HuH-7 (cell line): Measurements from ENCODE around the gene OGDHL.
"Not testable (repeated sequence)": the region's sequence is repeated elsewhere in the genome, so short reads cannot be mapped to it uniquely, and the experiment has no call there.

Source experiments
- DNase-seq: peaks from one replicate; pipeline ENCODE4 v3.0.0; 2011; ENCODE audit warnings: low spot score

Gene OGDHL

DNA sequence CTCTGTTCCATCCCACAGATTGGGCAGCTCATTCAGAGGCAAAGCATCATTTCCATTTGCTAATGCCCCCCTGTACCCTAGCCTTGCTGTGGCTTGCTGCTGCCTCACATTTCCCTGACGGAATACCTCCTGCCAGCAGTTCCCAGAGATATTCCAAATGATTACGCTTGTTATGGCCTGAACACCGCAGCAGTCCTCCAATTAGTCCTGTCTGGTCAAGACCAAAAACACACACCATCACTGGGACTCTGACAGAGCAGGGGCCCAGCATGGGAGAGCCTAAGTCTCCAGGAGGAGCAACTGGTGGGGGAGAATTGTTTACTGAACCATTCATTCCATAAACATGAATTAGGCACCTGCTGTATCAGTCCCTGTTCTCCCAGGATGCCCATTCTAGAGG, 6.1 kb downstream of the OGDHL start:
- no peak for DNase-seq

DNA sequence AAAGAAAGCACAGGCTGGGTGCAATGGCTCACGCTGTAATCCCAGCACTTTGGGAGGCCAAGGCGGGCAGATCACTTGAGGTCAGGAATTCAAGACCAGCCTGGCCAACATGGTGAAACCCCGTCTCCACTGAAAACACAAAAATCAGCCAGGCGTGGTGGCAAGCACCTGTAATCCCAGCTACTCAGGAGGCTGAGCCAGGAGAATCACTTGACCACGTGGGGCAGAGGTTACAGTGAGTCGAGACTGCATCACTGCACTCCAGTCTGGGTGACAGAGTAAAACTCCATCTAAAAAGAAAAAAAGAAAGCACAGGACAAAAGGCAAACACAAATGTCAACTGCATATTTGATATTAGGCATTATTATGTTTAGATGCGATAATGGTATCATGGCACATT, 7.2 kb downstream of the OGDHL start:
- not testable (repeated sequence) for DNase-seq

- no peak for DNase-seq
Measured at GRCh38 chr10:49752584-49752983, 9.5 kb downstream of the OGDHL start.

DNA sequence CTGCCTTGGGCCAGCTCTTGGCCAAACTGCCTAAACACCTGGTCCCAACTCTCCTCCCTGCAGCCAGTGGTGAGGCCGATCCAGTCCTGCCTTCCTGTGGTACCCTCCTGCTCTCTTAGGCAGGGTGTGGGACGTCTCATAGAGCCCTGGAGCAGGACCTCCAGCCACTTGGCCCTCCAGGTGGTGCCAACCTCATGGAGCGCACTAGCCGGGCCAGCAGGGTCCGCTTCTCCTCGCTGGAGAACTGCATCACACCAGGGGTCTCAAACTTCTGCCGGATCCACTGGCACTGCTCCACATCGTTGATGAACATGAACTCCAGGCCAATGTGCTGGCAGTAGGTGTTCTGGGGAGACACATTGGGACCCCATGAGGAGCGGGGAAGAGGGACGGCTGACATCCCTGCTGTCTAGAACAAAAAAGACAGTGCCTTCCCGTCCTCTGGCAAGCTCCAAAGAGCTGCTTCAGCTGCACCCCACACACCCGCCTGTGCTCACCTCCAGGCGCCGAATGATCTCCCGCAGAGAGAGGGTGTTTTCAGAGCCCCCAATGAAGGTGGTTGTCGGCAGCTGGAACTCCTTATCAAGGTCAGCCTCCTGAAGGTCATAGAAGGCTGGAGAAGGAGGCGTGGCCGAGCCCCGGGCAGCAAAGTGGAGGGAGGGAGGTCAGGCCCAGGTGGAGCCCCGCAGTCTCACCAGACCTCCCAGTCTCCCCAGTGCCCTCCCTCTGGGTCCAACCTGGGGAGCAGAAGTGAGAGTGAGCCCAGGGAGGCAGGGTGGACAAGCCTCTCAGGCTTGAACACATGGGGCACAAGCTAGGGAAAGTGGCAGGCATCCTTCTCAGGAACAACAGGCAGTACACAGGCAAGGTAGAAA, 10.2 kb downstream of the OGDHL start:
- DNase-seq: no peak

DNA sequence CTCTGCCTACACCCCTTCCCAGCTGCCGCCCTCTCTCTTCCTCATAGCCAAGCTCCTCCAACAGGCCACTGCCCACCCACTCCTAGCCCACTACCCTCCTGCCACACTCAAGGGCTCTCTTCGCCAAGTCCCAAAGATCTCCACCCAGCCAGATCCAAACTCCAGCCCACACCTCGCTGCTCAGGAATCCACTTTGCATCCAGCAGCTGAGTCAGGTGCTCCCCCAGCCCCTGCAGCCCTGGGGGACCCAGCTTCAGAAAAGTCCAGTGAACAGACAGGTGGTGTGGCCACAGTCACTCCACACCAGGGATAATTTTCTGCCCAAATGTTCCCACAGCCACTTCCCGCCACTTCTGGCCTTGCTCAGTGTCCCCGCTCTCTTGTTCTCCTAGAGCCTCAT, 10.9 kb downstream of the OGDHL start:
- no peak for DNase-seq

- no peak for DNase-seq
Measured at GRCh38 chr10:49750546-49750945, 11.6 kb downstream of the OGDHL start.

GRCh38 chr10:49749556-49750491, 12.3 kb downstream of the OGDHL start:
- no peak for DNase-seq

GRCh38 chr10:49749144-49749543, 13.0 kb downstream of the OGDHL start:
- no peak for DNase-seq

- no peak for DNase-seq
Measured at GRCh38 chr10:49748006-49748405, 14.1 kb downstream of the OGDHL start.

- no peak for DNase-seq
Measured at GRCh38 chr10:49747303-49747646, 14.8 kb downstream of the OGDHL start.

DNA sequence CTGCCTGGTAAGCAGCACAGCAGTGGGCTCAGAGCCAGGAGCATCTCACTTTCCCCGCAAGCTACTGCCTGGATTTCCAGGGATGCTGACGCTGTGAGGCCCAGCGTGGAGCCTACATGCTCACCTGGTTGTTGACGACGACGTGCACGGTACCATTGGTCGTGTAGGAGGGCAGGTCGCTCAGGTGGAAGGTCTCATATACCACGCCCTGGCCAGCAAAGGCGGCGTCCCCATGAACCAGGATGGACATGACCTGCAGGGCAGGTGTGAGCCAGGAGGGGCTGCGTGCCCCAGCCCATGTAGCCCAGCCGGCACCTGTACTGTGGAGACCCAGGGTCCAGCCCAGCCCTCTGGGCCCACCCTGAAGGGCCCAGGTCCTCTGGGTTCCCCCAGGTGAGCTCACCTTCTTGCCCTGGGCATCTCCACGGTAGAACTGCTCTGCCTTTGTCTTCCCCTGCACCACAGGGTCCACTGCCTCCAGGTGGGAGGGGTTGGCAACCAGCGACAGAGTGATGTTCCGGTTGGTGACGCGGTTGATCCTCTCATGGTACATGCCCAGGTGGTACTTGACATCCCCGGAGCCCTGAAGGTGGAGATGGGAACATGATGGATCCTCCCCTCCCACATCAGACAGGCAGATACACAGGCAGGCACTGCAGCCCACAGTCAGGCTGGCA, 15.4 kb downstream of the OGDHL start:
- no peak for DNase-seq

DNA sequence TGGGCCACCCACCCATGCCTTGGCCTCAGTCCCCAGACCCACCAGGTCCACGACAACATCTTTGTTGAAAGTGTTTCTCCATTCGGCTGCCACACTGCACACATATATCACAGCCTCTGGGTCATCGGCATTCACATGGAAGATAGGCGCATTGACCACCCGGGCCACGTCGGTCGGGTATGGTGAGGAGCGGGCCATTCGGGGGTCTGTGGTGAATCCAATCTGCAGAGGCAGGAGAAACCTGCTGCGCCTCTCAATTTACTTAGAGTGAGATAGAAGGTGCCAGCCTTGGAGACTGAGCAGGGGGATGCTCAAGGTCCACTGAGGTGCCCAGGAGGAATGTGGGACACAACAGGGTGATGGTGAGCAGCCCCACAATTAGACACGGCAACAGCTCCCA, 16.4 kb downstream of the OGDHL start:
- DNase-seq: no peak

DNA sequence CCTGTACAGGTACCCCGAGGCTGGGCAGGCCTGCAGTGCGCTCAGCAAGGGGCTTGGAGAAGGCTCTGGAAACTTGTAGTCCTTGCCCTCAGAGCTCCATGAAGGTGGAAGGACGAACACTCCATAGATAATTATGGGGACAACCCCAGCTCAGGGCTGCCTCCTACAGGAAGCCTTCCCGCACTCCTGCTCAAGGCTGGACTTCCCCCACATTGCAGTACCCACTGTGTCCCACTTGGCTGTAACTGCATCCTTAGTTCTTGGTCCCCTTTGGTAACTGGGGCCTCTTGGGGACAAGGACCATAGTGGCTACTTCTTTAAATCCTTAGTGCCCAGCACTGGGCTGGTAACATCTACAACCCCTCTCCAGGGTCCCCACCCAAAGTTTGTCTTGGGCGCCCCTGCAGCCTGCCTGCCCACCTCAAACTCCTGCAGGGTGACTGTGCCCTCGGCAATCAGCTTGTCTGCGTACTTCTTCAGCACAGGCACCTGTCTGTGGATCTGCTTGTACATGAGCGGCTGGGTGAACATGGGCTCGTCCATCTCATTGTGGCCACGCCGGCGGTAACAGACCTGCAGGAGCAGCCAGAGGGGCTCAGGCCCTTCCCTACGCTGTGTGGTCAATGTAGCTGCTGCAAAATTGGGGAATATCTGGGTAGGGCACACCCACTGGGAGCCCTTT, 17.1 kb downstream of the OGDHL start:
- DNase-seq: no peak

DNA sequence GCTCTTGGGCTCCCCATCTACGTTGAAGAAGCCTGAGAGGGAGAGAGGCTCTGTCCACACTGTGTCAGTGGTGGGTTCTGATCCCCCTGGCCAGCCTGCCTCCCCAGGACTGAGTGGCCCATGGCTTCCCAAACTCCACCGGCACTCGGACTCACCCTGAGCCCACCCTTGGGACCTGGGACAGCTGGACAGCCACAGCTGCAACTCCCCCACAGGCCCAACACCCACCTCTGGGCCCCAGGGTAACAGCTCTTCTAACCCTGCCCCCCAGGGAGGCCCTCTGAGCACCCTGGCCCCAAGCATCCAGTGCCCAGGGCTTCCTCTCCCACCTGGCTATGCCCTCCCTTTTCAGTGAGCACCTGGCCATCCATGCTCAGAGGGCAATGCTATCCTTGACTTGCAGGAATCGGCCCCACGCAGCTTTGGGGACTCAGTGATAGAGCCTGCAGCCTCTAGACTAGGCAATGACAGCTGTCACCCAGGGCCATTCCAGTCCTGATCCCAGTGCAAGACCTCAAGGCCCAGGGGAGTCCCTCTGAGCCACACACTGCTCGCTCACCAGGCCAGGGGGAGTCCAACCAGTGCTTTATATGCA, 17.9 kb downstream of the OGDHL start:
- no peak for DNase-seq

DNA sequence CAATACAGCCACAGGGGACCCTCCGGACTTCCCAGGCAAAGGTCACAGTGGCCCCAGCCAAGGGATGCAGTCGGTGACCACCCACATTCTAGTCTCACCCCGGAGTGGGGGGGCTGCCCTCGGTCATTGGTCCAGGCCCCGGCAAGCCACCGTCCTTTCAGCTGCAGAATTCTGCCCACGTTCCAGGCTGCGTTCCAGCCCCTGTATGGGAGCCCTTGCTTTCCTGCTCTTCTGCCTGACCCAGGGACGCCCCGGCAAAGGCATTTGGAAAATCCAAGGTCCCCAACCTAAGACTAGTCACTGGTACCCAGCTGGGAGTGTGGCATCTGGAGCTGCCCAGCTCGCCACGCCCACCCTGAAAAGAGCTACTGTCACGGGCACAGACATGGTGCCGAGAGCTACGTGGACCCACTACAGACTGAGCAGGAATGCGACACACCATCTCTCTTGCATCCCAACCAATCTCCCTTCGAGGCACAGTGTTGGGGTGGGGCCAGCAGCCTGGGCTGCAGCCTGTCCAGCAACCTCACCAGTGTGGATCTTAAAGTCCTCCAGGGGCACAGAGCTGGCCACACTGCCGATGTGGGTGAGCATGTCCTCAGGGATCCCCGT, 18.6 kb downstream of the OGDHL start:
- DNase-seq: no peak

DNA sequence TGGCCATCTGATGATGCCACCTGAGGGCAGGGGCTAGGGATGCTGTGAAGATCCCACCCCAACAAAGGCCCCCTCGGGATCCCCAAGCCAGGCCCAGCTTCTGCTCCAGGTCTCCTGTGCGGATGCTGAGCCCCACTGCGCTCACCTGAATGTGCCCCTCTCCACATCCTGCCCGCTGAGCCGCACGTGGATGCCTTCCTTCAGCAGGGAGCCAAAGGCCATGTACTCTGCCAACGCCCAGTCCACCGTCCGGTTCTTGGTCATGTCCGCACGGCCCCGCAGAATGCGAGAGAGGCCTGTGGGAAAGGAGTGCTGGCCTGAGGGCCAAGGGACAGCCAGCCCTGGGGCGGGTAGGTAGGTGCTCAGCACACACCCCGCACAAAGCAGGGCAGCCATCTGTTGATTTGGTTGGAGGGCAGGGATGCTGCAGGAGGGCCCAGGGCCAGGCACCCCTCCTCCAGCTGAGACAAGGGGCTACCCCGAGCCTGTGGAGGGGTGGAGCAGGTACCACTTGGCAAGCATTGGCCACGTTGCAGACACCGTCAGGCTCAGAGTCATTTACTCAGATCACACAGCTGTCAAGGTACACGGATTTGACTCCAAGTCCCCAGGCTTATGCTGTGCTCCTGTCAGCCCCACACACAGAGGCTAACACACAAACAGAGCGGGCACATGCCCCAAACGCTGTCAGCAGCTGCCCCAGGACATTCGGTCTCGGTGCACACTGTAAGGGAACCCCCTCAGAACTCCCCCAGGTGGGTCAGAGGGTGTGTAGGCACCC, 19.2 kb downstream of the OGDHL start:
- DNase-seq: no peak

GRCh38 chr10:49741108-49741995, 20.8 kb downstream of the OGDHL start:
- no peak for DNase-seq

DNA sequence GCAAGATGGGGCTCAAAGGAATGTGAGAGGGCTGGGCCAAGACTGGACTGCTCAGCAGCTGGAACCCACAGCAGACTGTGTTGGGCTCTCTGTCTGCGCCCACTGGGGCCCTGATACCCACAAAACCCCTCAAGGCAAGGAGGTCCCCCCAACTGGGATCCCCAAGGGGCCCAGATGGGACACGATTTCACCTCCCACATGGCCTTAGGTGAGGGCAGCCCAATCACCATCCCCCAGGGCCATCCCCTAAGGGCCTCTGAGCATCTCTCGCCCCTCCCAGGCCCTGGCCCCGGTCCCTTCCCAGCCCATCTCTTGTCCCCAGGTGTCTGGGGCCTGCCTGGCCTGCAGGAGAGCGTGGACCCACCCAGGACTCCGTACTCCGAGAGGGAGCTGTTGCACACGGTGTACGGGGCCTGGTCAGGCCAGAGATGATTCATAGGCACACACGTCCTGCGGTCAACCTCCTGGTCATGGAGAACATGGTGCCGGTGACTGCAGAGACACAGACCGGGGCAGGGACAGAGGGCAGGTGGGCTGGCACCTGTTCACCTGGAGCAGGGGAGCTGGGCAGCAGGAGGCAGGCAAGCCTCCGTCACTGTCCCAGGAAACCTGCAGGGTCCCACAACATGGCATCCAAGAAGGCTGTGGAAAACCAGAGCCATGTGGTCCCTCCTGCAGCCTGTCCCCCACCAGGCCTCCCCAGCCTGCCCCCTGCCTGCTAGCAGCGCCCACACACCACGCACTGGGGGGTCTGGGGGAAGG, 21.6 kb downstream of the OGDHL start:
- no peak for DNase-seq

DNA sequence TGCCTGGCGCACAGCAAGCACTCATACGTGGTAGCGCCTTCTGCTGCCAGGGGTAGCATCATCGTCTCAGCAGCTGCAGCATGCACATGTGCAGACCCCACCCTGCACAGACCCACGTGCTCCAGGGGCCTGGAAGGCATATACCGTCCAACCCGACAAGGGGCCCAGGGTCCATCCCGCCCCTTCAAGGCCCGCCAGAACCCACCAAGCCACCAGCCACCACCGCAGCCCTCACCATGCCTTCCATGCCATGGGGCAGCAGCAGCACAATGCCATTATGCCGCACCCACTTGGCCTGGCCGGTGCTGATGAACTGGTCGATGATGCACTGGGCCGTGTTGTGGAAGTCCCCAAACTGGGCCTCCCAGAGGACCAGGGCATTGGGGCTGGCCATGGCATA, 22.7 kb downstream of the OGDHL start:
- no peak for DNase-seq
